GM10266 (cell line): Measurements from ENCODE around the gene MRPL39.

Source experiments
- DNase-seq: peaks from one replicate; pipeline ENCODE4 v3.0.0; 2012; ENCODE audit errors: extremely low spot score
- CTCF ChIP-seq: IDR thresholded peaks from 2 replicates; pipeline ENCODE4 v1.5.1; 2012; ENCODE audit warnings: mild to moderate bottlenecking, low read depth; ENCODE audit not compliant: control insufficient read depth, insufficient read depth; ENCODE audit errors: missing control alignments

The MRPL39 gene

GRCh38 chr21:25560891-25561290 lies 46.4 kb downstream of the MRPL39 start:
- no peak for TF ChIP-seq CTCF
- DNase-seq: no peak

- DNase-seq: no peak
- no peak for TF ChIP-seq CTCF
These were observed 47.0 kb downstream of the MRPL39 start for GRCh38 chr21:25560271-25560685.

- no peak for DNase-seq
- TF ChIP-seq CTCF: no peak
These were observed 47.5 kb downstream of the MRPL39 start for GRCh38 chr21:25559746-25560145.

DNA sequence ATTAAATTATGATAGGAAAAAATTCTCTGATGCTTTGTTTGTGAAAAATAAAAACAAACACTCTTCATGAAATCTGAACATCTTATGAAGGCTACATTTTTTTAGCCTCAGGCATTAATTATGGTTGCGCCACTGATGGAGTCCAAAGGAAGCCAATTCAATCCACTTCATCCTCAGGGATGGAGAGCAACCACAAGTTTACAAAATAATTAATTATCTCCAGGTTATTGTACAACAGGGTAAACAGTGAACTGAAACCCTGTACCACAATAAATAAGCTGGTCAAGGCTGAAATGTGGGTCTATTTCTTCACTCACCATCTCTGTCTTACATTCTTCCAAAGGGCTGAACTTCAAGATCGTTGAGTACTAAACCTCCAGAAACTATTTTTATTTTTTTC lies 49.2 kb downstream of the MRPL39 start:
- no peak for DNase-seq
- no peak for TF ChIP-seq CTCF

- DNase-seq: no peak
- TF ChIP-seq CTCF: no peak
These were observed 50.1 kb downstream of the MRPL39 start for GRCh38 chr21:25557180-25557579.

DNA sequence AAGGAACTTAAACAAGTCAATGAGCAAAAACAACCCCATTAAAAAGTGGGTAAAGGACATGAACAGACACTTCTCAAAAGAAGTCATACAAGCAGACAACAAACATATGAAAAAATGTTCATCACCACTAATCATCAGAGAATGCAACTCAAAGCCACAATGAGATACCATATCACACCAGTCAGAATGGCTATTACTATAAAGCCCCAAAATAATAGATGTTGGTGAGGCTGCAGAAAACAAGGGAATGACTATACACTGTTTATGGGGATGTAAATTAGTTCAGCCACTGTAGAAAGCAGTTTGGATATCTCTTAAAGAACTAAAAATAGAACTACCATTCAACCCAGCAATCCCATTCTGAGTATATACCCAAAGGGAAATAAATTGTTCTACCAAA lies 51.2 kb downstream of the MRPL39 start:
- no peak for DNase-seq
- TF ChIP-seq CTCF: no peak

GRCh38 chr21:25555492-25555891 lies 51.8 kb downstream of the MRPL39 start:
- no peak for TF ChIP-seq CTCF
- no peak for DNase-seq
